Muscle of arm (tissue), 12 donors: ENCODE data around the gene STXBP5L. TPM values are rescaled to one million over a fixed set of nuclear protein-coding genes. Genes with fewer than 3 reads are reported as not detected.
"Not testable (repeated sequence)": the region's sequence is repeated elsewhere in the genome, so short reads cannot be mapped to it uniquely, and the experiment has no call there.

Experiments
- DNase-seq: peaks from one replicate; pipeline ENCODE4 v3.0.0-alpha.2; 2013
- polyA plus RNA-seq, 12 donors: library from polyadenylated mRNA; unstranded; fragments of 120-200 nt; gene quantifications; one replicate each; pipeline ENCODE4 v1.2.1, GENCODE V29; 2013; ENCODE audit not compliant: insufficient read length in 12 of 12

STXBP5L gene
- polyA plus RNA-seq, 12 donors = 0.03 to 0.18 (median 0.05) TPM; not detected in 7

DNA sequence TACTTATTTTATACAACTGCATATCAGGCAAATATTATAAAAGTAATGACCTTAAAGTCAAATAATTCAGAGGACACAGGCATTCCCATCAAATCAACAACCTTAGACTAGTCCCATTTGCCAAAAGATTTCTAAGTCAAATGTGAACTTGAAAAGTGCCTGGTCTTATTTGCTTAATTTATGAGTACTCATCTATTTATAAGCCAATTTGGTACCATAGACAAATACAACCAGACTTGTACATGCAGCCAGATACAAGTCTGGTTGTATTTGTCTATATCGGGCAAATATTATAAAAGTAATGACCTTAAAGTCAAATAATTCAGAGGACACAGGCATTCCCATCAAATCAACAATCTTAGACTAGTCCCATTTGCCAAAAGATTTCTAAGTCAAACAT, 322.2 kb downstream of the STXBP5L start:
- DNase-seq = not testable (repeated sequence)

DNA sequence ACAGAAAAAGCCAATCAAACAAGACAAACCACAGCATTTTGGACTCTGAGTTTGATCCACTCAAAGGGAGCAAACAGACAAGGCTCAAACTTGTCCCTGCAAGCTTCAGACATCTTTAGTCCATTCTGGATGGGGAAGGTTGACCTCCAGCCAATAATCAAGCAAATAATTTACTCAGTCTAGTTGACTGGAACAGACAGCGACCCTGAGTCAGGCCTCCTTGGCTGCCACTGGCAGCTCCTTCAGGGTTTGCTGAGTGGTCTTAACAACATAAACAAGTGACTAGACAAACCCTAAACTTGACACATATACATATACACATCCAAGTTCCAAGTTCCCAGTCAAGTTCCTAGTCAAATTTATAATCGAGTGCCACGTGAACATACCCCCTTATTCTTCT, 323.9 kb downstream of the STXBP5L start:
- no peak for DNase-seq

DNA sequence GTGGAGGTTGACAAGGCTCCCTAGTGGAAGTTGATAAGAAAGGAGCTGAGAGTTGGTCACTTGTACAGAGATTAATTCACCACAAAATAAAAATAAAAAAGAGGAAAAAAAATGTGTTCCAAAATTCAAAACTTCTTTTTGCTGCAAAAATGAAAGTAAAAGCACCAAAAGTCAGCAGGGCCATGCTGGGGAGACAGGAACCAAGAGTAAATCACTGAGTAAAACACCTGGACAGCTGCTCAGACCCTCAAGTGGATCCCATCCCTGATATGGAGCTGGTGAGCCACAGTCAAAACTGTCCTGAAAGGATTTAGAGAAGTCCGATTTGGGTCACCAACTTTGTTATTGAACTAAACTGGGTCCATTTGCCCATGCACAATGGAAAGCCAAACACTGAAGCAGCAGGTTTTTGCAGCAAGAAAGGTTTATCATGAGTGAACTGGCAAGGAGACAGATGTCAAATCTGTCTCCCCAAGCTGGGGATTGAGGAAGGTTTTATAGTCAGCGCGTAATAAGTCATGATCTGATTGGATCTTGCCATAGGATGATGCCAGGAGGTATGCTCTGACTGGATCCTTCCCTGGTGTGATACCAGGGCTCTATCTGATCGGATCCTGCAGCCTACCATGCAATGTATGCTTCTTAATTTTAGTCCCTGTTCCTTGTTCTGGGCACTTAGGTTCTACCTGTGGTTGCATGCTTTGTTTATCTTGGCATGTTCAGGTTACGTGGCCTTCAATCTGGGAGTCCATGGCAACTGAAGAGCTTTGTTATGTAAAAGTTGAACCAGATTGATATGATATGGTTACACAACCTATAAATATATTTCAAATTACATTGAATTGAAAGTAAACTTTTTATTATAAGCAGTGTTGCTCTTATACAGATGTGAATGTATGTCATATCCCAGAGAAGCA, 324.6 kb downstream of the STXBP5L start:
- no peak for DNase-seq

DNA sequence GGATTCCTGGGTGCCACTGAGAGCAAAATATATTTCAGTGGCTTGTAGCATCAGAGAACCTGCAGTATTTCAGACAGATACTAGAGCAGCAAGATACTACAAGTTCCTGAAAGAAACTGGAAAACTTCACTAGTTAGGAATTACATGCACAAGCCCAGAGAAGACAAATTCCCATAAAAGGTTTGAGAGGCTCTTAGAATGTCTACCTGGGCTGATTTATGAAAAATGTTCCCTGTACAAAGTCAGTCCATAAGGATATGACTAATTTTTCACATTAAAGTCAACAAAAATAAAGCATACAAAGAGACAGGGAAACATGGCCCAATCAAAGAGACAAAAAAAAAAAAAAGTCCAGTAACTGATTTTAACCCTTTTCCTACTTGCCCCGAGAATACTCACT, 335.2 kb downstream of the STXBP5L start:
- no peak for DNase-seq

DNA sequence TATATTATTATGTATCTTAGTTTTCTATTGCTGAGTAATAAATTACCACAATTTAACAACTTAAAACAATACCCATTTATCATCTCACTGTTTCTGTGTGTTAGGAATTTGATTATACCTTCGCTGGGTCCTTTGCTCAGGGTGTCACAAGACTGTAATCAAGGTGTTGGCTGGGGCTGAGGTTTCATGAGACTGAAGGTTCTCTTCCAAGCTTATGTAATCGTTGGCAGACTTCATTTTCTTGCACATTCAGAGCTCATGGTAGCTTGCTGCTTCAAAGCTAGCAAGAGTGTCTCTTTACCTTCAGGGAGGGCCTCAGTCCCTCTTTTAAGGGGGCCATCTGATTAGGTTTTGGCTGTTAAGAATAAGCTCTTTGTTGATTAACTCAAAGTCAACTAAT, 344.7 kb downstream of the STXBP5L start:
- DNase-seq = no peak

DNA sequence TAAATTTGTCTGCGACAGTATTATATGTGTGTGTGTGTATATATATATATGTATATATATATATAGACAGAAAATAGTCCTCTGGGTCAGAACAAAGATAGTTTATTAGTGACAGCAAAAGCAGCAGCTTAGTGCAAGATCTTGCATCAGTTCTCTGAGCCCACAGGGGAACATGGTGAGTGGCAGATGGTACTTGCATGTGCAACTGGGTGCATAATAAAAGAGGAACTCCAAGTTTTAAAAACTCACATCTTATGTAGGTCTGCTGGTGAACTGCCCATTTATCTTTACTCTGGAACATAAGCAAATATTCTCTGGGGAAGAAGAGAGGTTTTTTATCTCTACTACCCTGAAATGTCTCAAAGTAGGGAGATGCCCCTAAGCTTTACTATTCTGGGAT, 361.4 kb downstream of the STXBP5L start:
- DNase-seq = no peak

DNA sequence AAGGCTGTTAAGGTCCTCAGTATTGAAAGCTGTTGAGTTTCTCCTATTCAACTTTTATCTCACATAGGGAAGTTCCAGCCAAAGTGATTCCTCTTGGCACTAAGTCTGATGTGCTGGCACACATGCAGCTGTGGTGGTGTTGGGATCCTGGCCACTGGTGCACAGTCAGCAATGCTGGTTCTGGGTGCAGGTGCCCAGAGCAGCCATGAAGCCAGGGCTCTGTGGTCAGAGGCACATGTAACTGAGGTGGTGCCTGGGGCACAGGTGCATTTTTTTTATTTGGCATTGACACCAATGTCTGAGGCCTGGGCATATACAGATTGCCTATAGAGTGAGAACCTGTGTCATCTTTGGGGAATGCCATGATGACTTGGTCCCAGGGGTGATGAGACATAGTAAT, 366.4 kb downstream of the STXBP5L start:
- DNase-seq = no peak

DNA sequence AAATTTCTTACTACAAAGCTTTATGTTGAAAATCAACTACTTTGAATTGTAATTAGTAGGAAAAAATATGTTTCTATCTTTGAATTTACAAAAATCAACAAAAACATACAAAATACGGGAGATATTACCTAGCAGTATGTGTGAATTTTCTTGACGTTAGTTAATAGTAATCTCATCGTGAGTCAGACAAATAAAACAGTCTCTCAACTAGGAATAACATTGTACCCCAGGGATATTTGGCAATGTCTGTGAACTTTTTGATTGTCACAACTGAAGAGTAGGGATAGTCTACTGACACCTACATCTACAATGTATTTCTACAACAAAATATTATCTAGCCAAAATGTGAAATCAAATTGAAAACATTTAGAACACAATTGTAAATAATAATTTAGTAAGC, 387.4 kb downstream of the STXBP5L start:
- DNase-seq = no peak

DNA sequence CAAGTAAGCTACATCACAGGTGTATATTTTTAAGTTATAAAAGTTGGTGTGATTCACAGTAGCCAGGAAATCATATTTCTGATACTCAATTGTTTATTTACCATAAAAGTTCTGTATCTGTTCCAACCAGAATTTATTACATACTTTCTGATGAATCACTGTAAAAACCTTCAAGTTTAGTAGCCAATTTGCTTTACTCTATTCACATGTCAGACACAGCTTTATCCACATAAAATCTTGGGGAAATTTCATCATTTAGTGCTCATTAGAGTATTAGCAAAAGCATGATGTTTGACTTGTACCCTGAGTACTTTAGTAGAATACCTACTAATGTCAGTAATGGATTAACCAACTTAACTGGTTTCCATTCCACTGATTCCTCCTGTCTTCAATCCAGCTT, 388.0 kb downstream of the STXBP5L start:
- no peak for DNase-seq

DNA sequence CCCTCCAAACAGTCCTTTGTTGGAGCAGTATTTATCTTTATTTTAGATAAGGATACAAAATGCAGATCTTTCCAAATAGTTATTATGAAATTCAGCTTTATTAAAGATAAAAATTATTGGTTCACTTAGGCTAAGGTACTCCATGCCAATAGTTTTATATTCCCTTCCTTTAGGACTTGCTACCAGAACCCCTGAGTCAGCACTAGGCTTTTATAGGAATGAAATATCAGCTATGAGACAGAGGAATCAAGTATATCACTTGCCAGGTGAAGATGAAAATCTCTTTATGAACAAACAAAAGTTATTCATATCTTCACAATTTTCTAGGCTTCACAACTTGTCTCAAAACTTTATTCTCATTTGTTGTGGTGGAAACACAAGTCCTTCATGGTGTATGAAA, 416.3 kb downstream of the STXBP5L start:
- no peak for DNase-seq

DNA sequence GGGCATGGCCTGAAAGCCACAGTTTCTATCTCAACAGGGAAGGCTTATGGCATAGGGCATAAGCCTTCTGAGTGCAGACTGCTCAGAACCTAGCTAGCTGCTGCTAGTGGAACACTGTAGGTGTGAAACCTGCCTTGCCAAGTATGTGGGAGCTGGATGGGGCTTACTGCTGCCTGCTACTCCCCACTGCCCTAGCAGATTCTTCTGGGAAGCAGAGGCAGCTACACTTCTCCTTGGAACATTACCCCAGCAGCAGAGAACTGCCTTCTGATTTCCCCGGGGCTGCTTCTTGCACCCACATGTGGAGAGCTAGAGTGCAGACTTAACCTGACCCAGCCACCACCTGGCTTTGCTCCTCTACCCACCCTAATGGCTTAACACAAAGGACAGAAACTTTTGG, 422.1 kb downstream of the STXBP5L start:
- DNase-seq = no peak

DNA sequence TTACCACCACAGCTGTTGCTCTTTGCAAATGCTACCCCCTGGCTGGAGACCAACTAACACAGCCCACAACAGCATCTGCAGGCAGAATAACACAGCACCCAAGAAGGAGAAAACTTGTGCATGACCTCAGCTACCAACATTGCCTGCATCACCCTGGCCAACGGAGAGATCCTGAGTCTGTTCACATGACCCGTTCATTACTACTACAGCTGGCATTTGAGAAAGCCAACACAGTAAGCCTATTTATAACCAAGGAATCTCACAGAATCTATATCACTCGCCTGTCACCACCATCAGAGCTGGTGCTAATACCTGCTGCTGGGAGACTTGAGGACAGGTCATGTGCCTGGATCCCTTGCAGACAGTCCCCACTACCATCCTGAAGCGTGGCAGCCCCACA, 422.6 kb downstream of the STXBP5L start:
- no peak for DNase-seq

DNA sequence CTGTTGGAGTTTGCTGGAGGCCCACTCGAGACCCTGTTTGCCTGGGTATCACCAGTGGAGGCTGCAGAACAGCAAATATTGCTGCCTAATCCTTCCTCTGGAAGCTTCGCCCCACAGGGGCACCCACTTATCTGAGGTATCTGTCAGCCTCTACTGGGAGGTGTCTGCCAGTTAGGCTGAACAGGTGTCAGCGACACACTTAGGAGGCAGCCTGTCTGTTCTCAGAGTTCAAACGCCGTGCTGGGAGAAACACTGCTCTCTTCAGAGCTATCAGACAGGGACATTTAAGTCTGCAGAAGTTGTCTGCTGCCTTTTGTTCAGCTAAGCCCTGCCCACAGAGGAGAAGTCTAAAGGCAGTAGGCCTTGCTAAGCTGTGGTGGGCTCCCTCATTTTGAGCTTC, 448.0 kb downstream of the STXBP5L start:
- DNase-seq = not testable (repeated sequence)

DNA sequence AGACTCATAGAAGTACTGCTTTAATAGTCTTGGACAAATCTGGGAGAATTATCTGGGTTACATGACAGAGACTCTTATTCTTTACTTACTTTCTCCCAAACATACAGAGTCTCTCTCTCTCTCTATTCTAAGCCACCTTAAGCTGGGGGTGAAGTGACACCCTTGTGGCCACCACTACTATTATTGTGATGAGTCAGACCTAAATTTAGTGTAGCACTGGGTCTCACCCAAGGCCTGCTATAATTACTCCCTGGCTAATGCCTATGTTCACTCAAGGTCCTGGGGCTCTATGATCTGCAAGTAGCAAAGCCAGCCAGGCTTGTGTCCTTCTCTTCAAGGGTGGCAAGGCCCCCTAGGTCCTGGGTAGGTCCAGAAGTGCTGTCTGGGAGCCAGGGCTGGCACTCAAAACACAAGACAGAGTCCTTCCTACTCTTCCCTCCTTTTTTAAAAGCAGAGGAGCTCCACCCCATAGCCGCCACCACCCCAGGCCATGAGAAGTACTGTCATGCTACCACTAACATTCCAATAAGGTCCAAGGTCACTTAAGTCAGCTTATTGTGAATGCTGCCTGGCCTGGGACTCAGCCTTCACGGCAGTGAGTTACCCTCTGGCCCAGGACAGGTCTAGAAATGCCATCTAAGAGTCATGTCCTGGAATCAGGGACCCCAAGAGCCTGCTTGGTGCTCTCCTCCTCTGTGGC, 454.2 kb downstream of the STXBP5L start:
- no peak for DNase-seq

DNA sequence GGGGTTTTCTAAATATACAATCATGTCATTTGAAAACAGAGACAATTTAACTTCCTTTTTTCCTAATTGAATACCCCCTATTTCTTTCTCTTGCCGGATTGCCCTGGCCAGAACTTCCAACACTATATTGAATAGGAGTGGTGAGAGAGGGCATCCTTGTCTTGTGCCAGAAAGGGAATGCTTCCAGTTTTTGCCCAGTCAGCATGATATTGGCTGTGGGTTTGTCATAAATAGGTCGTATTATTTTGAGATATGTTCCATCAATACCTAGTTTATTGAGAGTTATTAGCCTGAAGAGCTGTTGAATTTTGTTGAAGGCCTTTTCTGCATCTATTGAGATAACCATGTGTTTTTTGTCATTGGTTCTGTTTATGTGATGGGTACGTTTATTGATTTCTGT, 480.3 kb downstream of the STXBP5L start:
- not testable (repeated sequence) for DNase-seq

DNA sequence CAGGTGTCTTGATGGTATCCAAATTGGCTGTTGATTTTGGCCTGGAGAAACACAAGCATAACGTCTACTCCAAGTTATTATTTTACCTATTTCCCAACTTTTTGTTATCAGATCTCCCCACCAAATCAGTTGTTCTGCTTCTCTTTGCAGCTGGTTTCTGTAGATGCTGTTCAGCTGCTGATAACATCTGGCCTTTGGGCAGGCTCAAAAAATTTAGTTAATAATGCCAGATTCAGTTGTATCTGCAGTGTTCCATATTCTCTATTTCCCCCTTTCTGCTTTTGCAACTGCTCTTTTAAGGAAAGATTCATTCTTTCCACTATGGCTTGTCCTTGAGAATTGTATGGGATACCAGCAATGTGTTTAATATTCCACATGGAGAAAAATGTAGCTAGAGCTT, 488.0 kb downstream of the STXBP5L start:
- DNase-seq = not testable (repeated sequence)

DNA sequence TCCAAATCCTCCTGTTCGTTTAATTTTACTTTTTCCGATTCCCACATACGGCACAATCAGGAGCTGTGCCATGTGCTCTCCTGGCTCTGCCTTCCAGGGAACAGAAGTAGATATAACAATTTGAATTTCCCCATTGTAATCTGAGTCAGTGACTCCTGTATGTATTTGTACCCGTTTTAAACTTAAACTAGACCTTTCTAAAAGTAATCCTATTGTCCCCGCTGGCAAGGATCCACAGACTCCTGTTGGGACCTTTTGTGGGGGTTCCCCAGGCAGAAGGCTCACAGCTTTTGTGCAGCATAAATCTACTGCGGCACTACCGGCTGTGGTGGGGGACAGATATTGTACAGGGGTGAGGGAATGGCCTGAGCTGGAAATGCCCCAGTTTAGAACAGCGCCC, 490.0 kb downstream of the STXBP5L start:
- not testable (repeated sequence) for DNase-seq

DNA sequence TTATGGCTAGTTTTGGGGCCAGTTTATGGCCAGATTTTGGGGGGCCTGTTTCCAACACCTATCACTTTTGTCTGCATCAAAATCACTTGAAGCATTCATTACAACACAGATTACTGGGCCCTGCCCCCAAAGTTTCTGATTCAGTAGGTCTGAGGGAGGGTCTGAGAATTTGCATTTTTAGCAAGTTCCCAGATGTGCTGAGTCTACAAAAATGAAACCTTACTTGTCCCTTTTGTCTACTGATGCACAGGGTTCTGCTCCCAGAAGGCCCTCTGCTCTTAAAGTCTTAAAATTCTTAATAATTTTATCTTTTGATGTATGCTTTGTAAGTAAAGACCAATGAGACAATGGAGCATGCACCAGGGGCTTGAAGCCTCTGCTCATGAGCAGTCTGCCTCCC, 491.8 kb downstream of the STXBP5L start:
- DNase-seq = no peak

DNA sequence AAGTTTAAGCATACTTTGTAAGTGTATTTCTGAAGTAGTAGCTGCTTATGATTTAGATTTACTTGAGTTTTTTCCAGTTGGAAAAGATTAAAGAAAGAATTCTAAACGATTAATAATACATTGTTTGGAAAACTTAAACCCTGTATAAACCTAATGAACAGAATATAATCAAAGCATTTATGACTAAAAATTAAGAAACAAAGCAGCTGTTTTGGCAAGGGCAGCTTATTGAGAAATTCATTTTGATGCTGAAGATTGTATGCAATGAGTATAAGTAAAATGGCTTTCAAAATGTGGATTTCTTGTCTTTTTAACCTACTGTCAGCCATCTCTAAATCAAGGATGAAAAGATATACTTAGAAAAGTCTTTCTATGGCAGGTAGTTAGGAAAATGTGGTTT, 497.6 kb downstream of the STXBP5L start:
- no peak for DNase-seq

DNA sequence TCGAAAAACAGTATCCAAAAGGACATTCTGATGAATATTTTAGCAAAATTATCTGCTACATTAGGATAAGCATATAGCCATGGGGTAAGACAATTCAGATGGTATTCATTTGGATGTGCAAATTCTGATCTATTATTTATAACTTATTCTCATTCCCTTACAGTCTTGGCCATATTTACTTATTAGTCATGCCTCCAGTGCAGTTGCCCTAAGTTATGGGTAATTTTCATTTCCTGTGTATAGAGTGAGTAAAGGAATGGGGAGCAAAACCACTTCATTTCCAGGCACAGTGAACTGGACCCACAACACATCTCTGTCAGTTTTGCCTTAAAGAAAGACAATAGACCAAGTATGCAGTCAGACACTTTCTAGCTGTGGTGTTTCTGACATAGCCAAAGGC, 503.5 kb downstream of the STXBP5L start:
- no peak for DNase-seq

DNA sequence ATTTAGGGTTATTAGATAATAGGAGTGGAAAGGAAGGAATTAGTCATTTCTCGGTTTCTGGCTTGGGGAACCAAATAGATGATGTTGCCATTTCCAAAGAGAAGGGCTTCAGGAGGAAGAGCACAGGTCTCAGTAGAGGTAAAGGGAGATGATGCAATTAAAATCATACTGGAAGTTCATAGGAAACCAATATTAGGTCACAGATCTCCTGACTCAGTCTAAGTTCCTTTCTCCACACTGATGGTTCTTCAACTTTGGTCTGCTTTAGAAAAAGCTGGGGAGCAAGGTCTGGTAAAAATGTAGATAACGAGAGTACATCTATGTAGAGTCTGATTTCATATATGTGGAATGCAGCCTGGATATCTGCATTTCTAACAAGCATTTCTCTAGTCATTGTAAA, 506.9 kb downstream of the STXBP5L start:
- DNase-seq = no peak

DNA sequence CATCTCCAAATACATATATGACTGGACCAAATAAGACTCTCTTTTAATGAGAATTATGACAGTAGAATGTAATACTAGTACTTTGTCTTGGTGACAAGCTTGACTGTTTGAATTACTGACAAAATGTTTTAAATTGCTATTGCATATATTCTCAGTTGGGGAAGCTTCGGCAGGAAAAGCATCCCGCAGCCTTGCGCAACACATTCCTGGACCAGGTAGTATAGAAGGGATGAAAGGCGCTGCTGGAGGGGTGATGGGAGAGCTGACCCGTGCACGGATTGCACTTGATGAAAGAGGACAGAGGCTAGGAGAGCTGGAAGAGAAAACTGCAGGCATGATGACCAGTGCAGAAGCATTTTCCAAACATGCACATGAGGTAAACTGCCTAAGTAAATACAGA, 510.2 kb downstream of the STXBP5L start:
- no peak for DNase-seq

DNA sequence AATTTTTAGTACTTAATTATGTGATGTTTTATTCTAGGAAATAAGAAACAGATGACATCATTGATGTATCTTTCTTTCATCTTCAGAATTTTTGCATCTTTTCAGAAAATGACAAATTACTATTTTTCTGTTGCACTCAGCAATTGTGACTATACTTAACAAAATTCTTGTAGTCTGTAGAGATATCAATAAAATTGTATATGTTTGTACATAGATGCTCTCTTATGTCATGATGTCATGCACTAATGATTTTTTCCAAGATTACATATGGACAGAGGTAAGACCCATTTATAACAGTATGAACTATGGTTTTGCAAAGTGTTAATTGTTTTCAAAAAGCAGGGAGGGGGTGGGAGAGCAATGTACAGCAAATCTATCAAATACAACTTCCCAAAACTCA, 516.5 kb downstream of the STXBP5L start:
- DNase-seq = no peak
